ENCODE data around the gene AP4M1.

- TF ChIP-seq EP300 (IDR thresholded peaks at IDR 0.05) (no peak), POLR2AphosphoS5 (IDR thresholded peaks at IDR 0.05) (no peak), CTCF (IDR thresholded peaks at IDR 0.05) (no peak)
Observed at GRCh38 chr7:100142461-100142860, 41.0 kb downstream of the AP4M1 start.

Measured in gastroesophageal sphincter (tissue), 3 donors.